ENCODE data around the gene RAB3IL1.

DNA sequence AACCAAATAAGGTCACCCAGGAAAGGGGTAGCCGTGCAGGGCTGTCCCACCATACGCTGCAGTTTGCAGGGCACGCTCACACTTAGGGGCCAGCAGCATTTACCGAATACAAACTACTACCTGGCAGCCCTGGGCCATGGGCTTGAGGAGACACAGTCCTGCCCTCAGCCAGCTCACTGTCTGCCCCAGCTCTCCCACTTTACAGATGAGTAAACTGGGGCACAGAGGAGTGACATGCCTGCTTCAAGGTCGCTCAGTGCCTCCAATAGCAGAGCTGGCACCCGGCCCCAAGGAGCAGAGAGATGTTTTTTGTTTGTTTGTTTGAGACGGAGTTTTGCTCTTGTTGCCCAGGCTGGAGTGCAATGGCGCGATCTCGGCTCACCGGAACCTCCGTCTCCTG, 28.8 kb downstream of the RAB3IL1 start:
- TF ChIP-seq CTCF (IDR thresholded peaks at IDR 0.05): no peak
- no peak for TF ChIP-seq POLR2A (IDR thresholded peaks at IDR 0.05)
